ENCODE results near the gene FBXO24.
A peak's percentile ranks its signal among the peaks of the same experiment; 100 is the strongest.
"Not testable (repeated sequence)": the region's sequence is repeated elsewhere in the genome, so short reads cannot be mapped to it uniquely, and the experiment has no call there.

The FBXO24 gene

DNA sequence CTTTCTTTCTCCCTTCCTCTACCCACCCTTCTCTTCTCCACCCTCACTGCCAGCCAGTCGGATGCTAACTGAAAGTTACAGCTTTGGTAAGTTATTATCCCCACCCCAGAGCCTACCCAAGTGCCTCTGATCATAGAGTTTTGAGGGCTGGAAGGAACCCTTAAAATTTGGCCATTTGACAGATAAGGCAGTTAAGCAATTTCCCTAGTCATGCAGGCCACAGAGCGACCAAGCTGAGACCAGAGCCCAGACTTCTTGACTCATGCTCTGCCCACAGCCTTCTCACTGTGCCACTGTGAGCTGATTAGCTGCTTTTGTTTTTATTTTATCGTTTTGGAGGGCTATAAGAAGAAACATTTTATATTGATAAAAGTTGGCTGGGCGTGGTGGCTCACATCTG is 29.6 kb upstream of the FBXO24 start:
- no peak for DNase-seq (ENCODE audit: low read depth in 2 of 2)

DNA sequence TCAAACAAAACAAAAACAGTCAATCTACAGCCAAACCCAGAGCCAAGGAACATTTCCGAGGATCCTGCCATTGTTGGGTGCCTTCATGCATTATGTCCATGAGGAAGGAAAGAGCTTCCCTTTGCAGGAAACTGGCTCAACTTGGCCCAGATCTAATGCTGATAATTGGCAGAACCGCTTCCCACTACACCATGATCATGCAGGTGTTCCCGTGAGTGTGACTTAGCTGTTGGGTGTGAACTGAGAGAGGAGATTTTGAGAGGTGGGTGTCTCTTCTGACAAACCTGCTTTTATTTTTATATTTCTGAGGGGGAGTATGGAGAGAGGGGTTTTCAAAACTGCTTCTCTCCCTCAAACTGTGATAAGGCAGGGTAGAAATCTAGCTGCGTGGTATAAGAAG is 27.0 kb upstream of the FBXO24 start:
- no peak for DNase-seq (ENCODE audit: low read depth in 2 of 2)

DNA sequence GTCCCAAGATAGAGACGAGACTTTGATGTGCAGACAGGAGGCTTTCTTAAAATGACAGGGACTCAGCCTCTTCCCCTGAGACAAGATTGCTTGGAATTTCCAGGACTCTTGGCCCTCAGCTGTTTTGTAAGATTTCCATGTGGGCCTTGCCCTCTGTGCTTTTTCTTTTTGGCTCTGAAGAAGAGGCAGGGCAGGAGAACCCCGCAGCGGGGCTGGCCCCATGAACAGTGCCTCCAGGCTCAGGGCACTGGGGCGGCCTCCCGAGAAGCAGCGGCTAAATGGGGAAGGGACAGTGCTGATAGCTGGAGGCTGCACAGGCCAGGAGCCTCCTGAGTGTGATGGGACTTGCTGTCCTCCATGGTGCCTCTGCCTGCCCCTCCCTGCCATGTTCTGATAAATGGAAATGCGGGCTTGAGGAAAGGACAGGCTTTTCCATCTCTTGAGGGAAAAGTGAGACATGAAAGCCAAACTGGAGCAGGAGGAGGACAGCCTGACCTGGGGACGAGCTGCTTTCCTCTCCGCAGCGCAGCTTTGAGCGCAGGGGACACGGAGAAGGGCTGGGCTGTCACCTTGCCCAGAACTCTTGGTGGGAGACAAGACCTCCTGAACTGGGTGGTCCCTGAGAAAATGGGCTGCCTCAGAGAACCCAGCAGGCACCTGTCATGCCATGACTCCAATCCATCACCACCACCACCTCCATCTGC is 24.5 kb upstream of the FBXO24 start:
- DNase-seq (ENCODE audit: low read depth in 2 of 2) = no peak

DNA sequence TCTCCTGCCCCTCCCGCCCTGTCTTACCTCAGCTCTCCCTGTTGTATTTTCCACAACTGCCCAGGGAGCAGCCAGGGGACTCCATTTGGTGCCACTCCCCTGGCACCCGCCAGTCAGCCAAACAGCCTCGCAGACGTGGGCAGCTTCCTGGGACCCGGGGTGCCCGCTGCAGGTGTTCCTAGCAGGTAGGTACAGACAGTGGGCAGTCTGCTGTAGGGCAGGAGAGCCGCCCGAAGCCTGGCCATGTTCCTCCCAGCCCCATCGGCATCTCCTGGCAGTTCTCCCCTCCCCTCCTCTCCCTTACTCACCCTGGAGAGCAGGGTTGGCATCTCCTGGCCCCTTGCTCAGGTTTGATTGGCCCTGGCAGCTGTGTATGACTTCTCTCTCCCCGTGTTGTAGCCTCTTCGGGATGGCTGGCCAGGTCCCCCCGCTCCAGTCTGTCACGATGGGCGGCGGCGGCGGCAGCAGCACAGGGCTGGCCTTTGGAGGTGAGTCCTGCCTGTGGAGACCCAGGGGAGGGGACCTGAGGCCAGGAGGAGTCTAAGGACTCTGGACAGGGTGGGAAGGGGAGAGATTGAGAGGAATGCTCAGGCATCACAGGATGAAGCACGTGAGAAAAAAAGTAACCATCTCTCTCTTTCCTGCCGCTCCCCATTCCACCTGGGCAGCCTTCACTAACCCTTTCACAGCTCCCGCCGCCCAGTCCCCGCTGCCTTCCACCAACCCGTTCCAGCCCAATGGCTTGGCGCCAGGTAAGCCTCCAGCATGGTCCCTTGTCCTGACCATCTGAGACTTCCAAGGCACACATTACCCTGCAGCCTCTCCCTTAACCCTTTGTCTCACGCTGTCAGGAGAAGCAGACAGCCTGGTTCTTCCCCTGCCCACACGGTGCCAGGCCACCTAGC is 23.7 kb upstream of the FBXO24 start:
- DNase-seq (ENCODE audit: low read depth in 2 of 2) = no peak

DNA sequence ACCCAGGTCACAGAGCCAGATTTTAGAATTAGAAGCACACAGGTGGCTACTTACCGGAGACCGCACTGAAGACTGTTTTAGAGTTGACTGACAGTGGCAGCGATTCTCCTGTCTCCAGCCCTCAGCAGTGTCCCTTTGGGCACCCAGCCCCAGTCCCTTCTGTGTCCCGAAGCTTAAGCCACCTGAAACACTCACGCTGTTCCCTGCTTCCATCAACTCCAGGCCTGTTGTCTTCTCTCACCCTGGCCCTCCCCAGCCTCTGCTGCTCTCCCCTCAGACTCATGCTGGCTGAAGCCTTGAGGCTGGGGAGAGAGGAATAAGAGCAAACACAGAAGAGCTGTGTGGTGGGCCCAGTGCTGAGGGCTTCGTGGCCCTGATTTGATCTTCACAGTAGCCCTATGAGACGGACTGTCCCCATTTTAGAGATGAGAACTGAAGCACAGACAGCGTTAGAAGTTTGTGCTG is 23.0 kb upstream of the FBXO24 start:
- no peak for DNase-seq (ENCODE audit: low read depth in 2 of 2)

DNA sequence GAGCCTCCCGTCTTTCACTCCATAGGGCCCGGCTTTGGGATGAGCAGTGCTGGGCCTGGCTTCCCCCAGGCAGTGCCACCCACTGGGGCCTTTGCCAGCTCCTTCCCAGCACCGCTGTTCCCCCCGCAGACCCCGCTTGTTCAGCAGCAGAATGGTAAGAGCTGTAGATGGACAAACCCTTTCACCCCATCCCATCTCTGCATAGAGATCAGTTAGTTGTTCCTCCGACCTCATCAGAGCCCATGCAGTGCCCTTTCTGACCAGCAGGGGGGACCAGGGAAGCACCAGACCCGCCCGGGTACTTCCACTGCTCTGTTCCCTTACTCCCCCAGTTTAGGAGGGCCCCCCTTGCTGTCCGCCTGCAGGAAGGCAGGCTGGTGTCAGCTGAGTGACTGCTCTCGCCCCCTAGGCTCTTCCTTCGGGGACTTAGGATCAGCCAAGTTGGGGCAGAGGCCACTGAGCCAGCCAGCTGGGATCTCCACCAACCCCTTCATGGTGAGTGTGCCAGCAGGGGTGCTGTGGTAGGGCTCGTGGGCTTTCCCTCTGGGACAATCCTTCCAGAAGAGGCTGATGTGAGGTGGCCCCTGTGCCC is 22.2 kb upstream of the FBXO24 start:
- DNase-seq (ENCODE audit: low read depth in 2 of 2) = peak; percentile 83

DNA sequence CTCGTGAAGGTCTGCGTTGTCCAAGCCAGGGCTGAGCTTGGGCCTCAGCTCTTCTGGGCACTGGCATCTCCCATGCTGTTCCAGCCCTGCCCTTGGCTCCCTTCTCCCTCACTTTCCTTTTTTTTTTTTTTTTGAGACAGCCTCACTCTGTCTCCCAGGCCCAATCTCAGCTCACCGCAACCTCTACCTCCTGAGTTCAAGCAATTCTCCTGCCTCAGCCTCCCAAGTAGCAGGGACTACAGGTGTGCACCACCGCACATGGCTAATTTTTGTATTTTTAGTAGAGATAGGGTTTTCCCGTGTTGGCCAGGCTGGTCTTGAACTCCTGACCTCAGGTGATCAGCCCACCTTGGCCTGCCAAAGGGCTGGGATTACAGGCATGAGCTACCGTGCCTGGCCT is 21.7 kb upstream of the FBXO24 start:
- not testable (repeated sequence) for DNase-seq (ENCODE audit: low read depth in 2 of 2)

DNA sequence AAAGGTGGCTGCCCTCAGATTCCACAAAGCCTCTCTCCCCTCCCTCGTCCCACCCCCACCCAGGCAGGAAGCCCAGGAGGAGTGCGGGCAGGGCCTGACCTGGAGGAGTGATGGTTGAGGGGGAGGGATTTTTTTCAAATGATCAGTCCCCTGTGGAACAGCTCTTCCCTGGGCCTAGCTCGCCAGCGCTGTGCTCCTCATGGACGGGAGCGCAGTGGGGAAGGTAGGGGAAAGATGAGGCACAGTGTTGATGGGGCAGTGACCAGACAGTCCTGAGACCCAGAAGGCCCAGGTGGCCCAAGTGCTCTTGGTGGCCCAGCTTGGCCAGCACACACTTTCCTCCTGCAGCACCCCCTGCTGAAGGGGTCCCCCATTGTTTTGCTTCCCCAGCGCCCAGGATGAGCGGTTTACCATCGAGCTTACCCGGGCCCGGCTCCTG is 21.0 kb upstream of the FBXO24 start:
- DNase-seq (ENCODE audit: low read depth in 2 of 2) = no peak

DNA sequence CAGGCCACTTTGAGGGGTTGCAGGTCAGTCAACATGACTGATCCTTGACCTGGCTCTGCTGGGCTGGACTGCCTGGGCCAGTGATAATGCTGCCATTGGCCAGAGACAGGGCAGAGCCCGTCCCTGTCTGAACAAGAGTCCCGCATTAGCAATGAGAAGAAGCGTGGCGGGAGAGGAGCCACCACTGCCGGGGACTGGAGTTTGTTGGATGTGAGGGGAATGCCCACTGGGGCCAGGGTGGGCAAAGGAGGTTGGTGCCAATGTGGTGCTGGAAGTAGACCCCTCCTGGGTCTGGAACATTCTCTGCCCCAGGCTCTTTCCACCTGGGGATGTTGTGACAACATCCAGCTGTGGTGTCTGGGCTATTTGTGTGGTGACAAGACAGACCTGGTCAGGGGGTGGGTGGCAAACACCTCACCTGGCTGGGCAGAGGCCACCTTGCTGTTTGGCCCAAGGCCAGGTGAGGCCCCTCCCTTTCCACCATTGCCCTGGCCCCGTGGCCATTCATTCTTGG is 20.1 kb upstream of the FBXO24 start:
- DNase-seq (ENCODE audit: low read depth in 2 of 2) = no peak

DNA sequence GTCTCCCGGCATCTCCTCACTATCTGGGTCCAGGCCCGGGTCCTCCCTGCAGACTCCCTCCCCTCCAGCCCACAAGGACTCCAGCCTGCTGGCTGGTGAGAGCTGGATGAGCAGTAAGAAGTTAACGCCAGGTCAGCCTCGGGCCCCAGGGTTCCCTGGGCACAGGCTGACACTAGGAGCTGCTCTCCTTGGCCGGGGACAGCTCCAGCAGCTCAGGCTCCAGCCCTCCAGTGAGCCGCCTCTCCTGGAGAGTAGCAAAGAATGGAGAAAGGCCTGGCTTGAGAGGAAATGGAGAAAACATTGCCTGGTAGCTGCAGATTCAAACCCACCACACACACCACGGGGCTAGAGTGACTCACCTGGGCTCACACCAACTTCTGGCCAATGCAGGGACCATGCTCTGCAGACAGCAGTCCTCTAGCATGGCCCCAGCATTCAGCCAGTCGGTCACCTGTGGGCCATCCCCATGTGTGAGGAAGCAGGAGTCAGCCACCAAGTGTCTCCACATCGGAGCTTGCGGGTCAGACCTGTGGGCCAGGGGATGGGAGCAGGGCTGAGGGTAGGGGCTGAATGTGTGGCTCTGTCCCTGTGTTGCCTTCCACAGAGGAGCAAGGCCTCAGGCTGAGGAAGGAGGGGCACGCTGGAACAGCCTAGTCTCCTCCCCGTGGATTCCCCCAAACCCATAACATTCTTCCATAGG is 18.9 kb upstream of the FBXO24 start:
- no peak for DNase-seq (ENCODE audit: low read depth in 2 of 2)

DNA sequence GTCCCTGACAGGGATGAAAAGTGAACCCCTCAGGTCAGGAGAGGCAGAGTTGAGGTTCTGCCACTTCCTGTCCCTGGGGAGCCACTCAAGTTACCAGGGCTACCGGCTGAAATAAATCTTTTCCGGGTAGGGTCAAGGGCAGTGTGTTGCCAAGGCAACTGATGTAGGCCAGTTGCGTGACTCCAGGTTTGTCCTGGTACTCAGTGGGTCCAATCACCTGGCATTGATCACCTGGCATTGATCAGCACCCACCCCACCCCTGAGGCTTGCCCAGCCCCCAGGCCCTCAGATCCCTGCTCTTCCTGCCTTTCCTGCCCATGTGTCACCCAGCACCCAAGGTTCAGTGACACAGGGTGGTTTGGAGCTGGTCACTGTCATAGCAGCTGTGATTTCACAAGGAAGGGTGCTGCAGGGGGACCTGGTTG is 18.4 kb upstream of the FBXO24 start:
- DNase-seq (ENCODE audit: low read depth in 2 of 2) = no peak

DNA sequence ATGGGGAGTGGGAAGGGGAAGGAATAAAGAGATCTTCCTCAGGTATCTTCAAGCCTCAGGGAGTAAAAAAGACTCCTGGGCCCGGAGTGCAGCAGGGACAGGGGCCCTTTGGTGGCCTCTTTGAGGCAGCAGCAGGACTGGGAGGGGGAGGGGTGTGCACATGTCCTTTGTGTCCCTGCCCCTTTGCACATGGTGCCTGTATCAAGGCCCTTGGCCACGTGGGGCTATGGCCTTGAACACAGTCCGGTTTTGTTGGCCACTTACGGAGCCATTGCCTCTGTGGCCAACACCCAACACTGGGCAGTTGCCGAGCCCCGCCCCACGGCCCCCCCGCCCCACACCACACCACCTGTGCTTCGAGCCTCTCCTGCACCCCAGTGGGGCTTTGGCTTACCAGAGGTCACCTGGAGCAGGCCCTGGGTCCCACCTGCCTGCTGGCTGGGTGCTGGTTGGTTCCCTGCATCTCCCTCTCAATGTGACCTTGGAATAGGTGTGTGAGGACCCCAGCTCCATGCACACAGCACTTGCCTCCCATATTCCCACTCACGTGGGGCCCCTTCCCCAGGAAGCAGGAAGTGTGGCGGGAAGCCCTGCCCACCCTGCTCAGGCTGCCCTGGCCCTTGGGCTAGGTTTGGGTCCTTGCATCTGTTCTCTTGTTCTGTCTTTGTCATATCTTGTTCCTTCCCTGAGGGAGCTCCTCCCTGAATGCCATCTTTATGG is 17.8 kb upstream of the FBXO24 start:
- no peak for DNase-seq (ENCODE audit: low read depth in 2 of 2)

DNA sequence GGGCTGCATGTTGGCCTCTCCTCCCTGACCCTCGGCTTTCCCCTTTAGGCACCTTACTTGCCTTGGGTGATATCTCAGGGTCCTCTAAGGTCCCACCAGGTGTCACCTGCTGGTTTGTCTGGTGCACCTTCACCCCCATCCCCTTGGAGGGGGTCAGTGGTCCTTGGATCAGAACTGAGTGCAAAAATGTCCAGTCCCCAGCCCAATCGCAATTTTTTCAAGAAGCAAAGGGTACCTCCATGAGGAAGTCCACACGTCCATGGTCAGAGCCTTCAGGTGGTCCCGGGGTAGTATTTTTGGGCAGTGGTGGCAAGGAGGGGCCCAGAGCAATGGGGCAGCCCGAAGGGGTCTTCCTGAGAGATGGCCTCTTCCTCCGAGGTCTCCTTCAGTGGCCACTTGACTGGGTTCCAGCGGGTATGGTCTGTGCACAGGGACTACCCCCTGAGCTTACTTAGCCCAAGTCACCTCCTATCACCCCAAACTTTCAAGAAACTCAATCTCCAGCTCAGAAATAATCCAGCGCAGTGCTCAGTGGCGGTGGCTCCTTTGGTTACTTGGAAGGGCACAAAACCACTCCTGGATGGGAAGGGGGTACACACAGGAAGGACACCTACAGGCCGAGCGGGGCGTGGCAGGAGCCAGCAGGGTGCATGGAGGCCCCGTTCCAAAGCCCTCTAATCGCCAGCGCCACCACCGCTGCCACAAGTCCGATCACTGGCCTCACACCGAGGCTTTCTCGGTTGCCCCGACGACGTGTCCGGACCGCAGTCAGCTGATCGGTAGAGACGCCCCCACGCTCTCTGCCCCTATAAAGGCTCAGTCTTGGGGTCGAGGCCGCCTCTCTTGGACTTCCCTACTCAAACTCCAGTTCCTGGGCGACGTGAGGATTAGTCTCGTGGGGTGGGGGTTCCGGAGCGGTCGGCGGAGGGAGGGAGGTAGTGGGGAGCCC is 17.0 kb upstream of the FBXO24 start:
- DNase-seq (ENCODE audit: low read depth in 2 of 2) = no peak

DNA sequence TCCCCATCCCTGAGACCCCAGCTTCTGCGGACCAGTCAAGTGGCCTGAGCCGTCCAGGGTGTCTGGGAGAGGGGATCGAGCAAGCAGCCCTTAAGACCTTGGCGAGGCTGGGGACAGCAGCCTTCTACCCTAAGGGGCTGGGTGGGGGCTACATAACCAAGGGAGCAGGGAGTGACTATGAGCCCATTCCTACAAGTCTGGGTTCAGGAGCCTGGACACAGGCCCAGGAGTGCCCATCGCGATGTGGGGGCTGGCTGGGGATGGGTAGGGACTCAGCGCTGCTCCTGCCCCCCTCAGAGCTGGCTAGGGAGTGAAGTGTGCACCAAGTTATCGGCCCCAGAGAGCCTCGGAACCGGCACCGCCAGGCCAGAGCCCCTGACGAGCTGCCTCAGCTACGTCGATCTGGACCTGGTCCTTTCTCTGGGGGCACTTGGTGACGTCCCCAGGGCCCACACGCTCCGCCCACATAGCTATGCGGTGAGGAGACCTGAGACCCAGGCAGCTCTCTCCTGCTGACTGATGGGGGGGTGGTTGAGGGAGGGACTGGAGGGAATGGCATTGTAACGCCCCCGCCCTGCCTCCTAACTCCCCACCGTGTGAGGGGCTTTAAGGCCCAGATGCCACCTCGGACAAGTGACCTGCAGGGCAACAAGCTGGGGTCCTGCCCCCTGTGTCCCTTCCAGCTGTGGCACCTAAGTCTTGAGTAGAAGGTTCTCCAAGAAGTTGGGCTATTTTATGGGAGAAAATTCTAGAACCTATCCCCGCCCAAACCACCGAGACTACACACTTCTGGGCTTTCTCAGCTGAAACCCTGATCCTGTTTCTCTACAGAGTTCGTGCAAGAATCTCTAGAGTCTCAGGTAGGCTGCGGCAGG is 14.9 kb upstream of the FBXO24 start:
- no peak for DNase-seq (ENCODE audit: low read depth in 2 of 2)

DNA sequence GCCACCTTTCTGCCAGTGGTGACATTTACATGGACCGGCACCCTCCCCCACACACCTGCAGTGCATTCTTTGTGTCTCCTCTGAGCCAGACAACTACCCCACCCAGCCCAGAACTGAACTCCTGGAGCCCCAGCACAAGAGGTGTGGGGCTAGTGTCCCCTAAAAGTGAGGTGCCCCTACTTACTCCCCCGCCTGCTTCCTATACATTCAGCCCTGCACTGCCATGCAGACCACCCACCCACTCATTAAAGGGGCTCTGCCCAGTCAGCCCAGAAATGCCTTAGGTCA is 14.4 kb upstream of the FBXO24 start:
- no peak for DNase-seq (ENCODE audit: low read depth in 2 of 2)

DNA sequence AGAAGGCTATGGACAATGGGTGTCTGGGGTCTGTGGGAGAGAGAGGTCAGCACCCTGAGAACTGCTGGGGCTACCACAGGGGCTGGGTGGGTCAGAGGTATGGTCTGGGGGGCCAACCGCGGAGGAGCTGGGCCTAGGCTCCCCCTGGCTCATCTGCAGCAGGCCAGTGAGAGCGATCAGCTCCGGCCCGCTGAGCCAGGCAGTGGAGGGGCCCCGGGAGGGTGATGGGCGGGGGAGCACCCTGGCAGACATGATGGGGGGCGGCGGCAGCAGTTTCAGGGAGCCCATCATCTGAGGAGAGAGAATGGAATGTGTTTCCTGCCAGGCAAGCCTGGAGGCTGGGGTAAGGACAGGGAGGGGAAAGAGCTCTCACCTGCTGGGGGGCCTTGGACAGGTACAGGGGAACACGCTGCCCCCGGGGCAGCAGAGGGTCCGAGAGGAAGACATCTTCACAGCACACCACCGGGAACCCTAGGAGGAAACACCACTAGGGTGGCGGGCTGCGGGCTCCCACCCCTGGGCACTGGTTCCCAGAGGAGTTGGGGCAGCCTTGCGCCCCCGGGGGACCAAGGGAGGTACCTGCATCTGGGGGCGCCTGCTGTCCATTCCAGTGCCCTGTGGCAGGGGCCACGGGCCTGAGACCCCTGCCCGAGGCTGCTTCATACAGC is 13.7 kb upstream of the FBXO24 start:
- no peak for DNase-seq (ENCODE audit: low read depth in 2 of 2)

DNA sequence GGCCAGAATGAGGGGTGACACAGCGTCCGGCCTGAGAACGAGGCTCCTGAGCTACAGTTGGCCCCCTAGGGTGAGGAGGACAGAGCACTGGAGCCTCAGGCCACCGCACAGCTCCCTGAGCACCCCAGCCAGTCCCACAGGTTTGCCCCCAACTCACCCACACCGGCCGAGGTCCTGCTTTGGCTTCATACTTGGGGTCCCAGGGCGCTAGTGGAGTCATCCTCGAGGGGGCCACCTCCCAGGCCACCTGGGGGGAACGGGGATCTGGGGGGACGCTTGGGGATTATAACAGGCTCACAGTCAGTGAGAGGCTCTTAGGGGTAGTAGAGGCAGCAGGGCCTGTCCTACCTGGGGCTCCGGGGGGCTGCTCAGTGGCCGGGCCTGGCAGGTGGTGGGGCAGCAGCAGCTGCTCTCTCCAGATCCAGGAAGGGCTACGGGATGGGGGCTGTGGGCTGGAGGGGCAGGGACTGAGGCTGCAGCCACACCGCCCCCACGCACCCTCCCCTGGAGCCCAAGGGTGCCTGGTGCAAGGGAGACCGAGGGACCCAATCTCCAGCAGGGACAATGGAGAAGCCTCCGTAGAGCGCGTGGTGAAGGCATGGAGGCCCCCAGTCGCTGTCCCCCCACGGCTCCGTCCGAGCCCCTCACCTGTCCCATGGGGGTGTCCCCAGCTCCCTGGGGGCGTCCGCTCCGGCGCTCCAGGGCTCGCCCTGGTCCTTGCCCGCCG is 13.0 kb upstream of the FBXO24 start:
- DNase-seq (ENCODE audit: low read depth in 2 of 2) = no peak

Measured in activated CD4-positive, alpha-beta T cell treated with anti-CD3 and anti-CD28 coated beads for 24 hours (primary cell).